Retina (tissue), 1 donor: ENCODE measurements around the gene GPR137.
A peak's percentile ranks its signal among the peaks of the same experiment; 100 is the strongest.

Experiments
- DNase-seq: peaks from one replicate; pipeline ENCODE4 v3.0.0-alpha.2; 2016

Gene GPR137

GRCh38 chr11:64287676-64288352 is 2.2 kb downstream of the GPR137 start:
- DNase-seq, result no peak

- DNase-seq, result no peak
Measured at GRCh38 chr11:64288353-64288750, 2.7 kb downstream of the GPR137 start.

- DNase-seq, result no peak
Measured at GRCh38 chr11:64289002-64289564, 3.4 kb downstream of the GPR137 start.

- no peak for DNase-seq
Measured at GRCh38 chr11:64290352-64291261, 5.0 kb downstream of the GPR137 start.

- no peak for DNase-seq
Measured at GRCh38 chr11:64291262-64291751, 5.7 kb downstream of the GPR137 start, which contains the start of gene KCNK4. Gene KCNK4 (plus strand): TSS chr11:64291302. CDS start chr11:64293019, 1,717 bp downstream.

GRCh38 chr11:64291752-64292459 is 6.3 kb downstream of the GPR137 start:
- peak; percentile 61 for DNase-seq

GRCh38 chr11:64292460-64293254 is 7.0 kb downstream of the GPR137 start:
- peak; percentile 27 for DNase-seq

- DNase-seq, result peak; percentile 78
Measured at GRCh38 chr11:64294774-64295173, 9.1 kb downstream of the GPR137 start.

GRCh38 chr11:64295760-64296159 is 10.1 kb downstream of the GPR137 start:
- DNase-seq, result no peak

GRCh38 chr11:64296236-64296635 is 10.6 kb downstream of the GPR137 start:
- DNase-seq, result no peak

GRCh38 chr11:64296830-64297698 is 11.4 kb downstream of the GPR137 start:
- DNase-seq, result peak; percentile 49

- peak; percentile 28 for DNase-seq
Measured at GRCh38 chr11:64297699-64298358, 12.2 kb downstream of the GPR137 start.

- DNase-seq, result peak; percentile 71
Measured at GRCh38 chr11:64298966-64299846, 13.6 kb downstream of the GPR137 start.

- DNase-seq, result peak; percentile 45
Measured at GRCh38 chr11:64299847-64300648, 14.4 kb downstream of the GPR137 start, which contains the start of gene CATSPERZ. Gene CATSPERZ (plus strand): TSS chr11:64300358. CDS start chr11:64300411, 53 bp downstream.

GRCh38 chr11:64303109-64304031 is 17.7 kb downstream of the GPR137 start:
- DNase-seq, result no peak

GRCh38 chr11:64304032-64304315 is 18.3 kb downstream of the GPR137 start:
- DNase-seq, result no peak
